Tibial nerve (tissue), 4 donors: Measurements from ENCODE around the gene ARIH2. TPM values are rescaled to one million over a fixed set of nuclear protein-coding genes. Genes with fewer than 3 reads are reported as not detected.
"Not testable (repeated sequence)": the region's sequence is repeated elsewhere in the genome, so short reads cannot be mapped to it uniquely, and the experiment has no call there.

Source experiments
- DNase-seq, 2 donors: peaks; one replicate each; pipeline ENCODE4 v3.0.0-alpha.2; 2019; ENCODE audit warnings: low spot score in 2 of 2
- H3K27ac ChIP-seq, 4 donors: fragments of 200-600 bp; sonication (generic) in 3 of 4; one replicate each; pipeline ENCODE4 v1.5.1; 2017 to 2019; ENCODE audit warnings: mild to moderate bottlenecking in 1 of 4
- H3K27me3 ChIP-seq, 2 donors: fragments of 200-600 bp; sonication (generic) in 1 of 2; one replicate each; pipeline versions ENCODE4 v1.5.1 to v1.6.0; 2017 to 2019
- H3K36me3 ChIP-seq, 3 donors: fragments of 200-600 bp; sonication (generic); one replicate each; pipeline ENCODE4 v1.5.1; 2018 to 2019
- H3K4me1 ChIP-seq, 4 donors: fragments of 200-600 bp; sonication (generic) in 3 of 4; one replicate each; pipeline ENCODE4 v1.5.1; 2017 to 2019
- H3K4me3 ChIP-seq, 4 donors: fragments of 200-600 bp; sonication (generic) in 3 of 4; one replicate each; pipeline ENCODE4 v1.5.1; 2017 to 2019; ENCODE audit warnings: mild to moderate bottlenecking in 1 of 4, moderate library complexity in 1 of 4
- H3K9me3 ChIP-seq, 4 donors: fragments of 200-600 bp; sonication (generic) in 3 of 4; one replicate each; pipeline ENCODE4 v1.5.1; 2017 to 2019
- CTCF ChIP-seq, 5 experiments: fragments of 200-600 bp in 3 of 5; fragments of 450-650 bp in 2 of 5; sonication (generic) in 3 of 5; IDR thresholded peaks; one replicate each; pipeline ENCODE4 v1.5.1; 2016 to 2019; ENCODE audit warnings: antibody characterized with exemption in 5 of 5, mild to moderate bottlenecking in 3 of 5, moderate library complexity in 2 of 5
- EP300 ChIP-seq, 2 donors: sonication (generic); formaldehyde crosslinking; IDR thresholded peaks; one replicate each; pipeline ENCODE4 v1.6.1; 2017; ENCODE audit warnings: antibody characterized with exemption in 2 of 2, mild to moderate bottlenecking in 1 of 2
- POLR2A ChIP-seq, 2 donors: fragments of 450-650 bp; IDR thresholded peaks; one replicate each; pipeline ENCODE4 v1.6.1; 2017; ENCODE audit warnings: antibody characterized with exemption in 2 of 2, mild to moderate bottlenecking in 2 of 2, moderate library complexity in 2 of 2
- WGBS, 2 donors: methylation state at CpG; one replicate each; pipeline ENCODE4 v1.1.5; 2018; 5-methylcytosine and 5-hydroxymethylcytosine counted together
- total RNA-seq, 4 donors: library from RNA; depleted of rRNA; stranded (reverse); fragments of >200 nt; gene quantifications; one replicate each; pipeline ENCODE4 v1.1.0, GENCODE V29; 2016

ARIH2 gene
- total RNA-seq, 4 donors from 2014 or later, result 68.8 to 115 (median 94.4) TPM

GRCh38 chr3:48896936-48897335 lies 21.7 kb upstream of the ARIH2 start:
- H3K4me1 ChIP-seq, result peaks cover 0 to 27% (median 15%) of the 10 kb centered on the region in 4 donors
- WGBS, 2 donors, result 52 to 70% methylated on average over 2 of the region's 2 CpGs
- peak overlapping the region in 1 of 4 donors; percentile 84 for H3K27ac ChIP-seq
- no peaks in the 10 kb centered on the region for H3K27me3 ChIP-seq
- no peaks in the 10 kb centered on the region for H3K9me3 ChIP-seq
- peak overlapping the region in 1 of 4 donors; percentile 69 for H3K4me3 ChIP-seq
- no peak for DNase-seq
- no peaks in the 10 kb centered on the region for H3K36me3 ChIP-seq
- no peak for TF ChIP-seq POLR2A (IDR thresholded peaks at IDR 0.05)
- no peak for TF ChIP-seq CTCF (IDR thresholded peaks at IDR 0.05)
- TF ChIP-seq EP300 (IDR thresholded peaks at IDR 0.05), result peak in 1 of 2 donors; percentile 27

GRCh38 chr3:48897460-48898376 lies 20.9 kb upstream of the ARIH2 start:
- H3K27me3 ChIP-seq, result no peaks in the 10 kb centered on the region
- peaks cover 0 to 27% (median 15%) of the 10 kb centered on the region in 4 donors for H3K4me1 ChIP-seq
- TF ChIP-seq EP300 (IDR thresholded peaks at IDR 0.05) (no peak), CTCF (IDR thresholded peaks at IDR 0.05) (no peak)
- no peak for DNase-seq
- H3K36me3 ChIP-seq, result no peaks in the 10 kb centered on the region
- H3K4me3 ChIP-seq, result peak overlapping the region; percentile 46 to 84 (median 58)
- no peaks in the 10 kb centered on the region for H3K9me3 ChIP-seq
- WGBS, 2 donors, result 39 to 40% methylated on average over 12 to 17 of the region's 17 CpGs
- peak overlapping the region; percentile 38 to 84 (median 79) for H3K27ac ChIP-seq

- DNase-seq, result peak; percentile 76 to 79
- H3K4me3 ChIP-seq, result peak within 1 kb of the TSS; percentile 46 to 84 (median 58)
- H3K27ac ChIP-seq, result peak within 1 kb of the TSS; percentile 38 to 84 (median 79)
- H3K36me3 ChIP-seq, result no peaks in the 10 kb centered on the region
- no peaks in the 10 kb centered on the region for H3K9me3 ChIP-seq
- H3K4me1 ChIP-seq, result peaks cover 0 to 27% (median 15%) of the 10 kb centered on the region in 4 donors
- TF ChIP-seq EP300 (IDR thresholded peaks at IDR 0.05) (peak; percentile 61 to 84), CTCF (IDR thresholded peaks at IDR 0.05) (peak in 1 of 5 experiments; percentile 17), POLR2A (IDR thresholded peaks at IDR 0.05) (peak in 1 of 2 donors; percentile 55)
- 4 to 6% methylated on average over 30 to 54 of the region's 54 CpGs for WGBS, 2 donors
- no peaks in the 10 kb centered on the region for H3K27me3 ChIP-seq
Measured at GRCh38 chr3:48898383-48899234, 20.0 kb upstream of the ARIH2 start, which contains the start of gene SLC25A20. Gene SLC25A20, minus strand, starts transcription at chr3:48898882. Its CDS starts 88 bp downstream, at chr3:48898794.

GRCh38 chr3:48899273-48899672 lies 19.4 kb upstream of the ARIH2 start:
- Histone ChIP-seq H3K4me1 (peaks cover 0 to 27% (median 15%) of the 10 kb centered on the region in 4 donors), H3K4me3 (peak overlapping the region; percentile 46 to 84 (median 58)), H3K27ac (peak overlapping the region; percentile 38 to 84 (median 79)), H3K36me3 (no peaks in the 10 kb centered on the region), H3K27me3 (no peaks in the 10 kb centered on the region), H3K9me3 (no peaks in the 10 kb centered on the region)
- no peak for DNase-seq
- WGBS, 2 donors, result 80% methylated on average over 4 of the region's 4 CpGs
- no peak for TF ChIP-seq CTCF (IDR thresholded peaks at IDR 0.05)
- no peak for TF ChIP-seq EP300 (IDR thresholded peaks at IDR 0.05)
- TF ChIP-seq POLR2A (IDR thresholded peaks at IDR 0.05), result no peak

- 94 to 96% methylated on average over 13 of the region's 13 CpGs for WGBS, 2 donors
- not testable (repeated sequence) for H3K36me3 ChIP-seq, H3K4me1 ChIP-seq, DNase-seq, H3K9me3 ChIP-seq, H3K27me3 ChIP-seq, H3K4me3 ChIP-seq, H3K27ac ChIP-seq
Measured at GRCh38 chr3:48907026-48907425, 11.6 kb upstream of the ARIH2 start.
